Neural cell (in vitro differentiated cells): ENCODE measurements around the gene SLC7A14.

Source experiments
- EP300 ChIP-seq: fragments of 450-650 bp; conservative IDR thresholded peaks from 2 replicates; pipeline ENCODE4 v1.6.1; 2014; ENCODE audit warnings: antibody characterized with exemption, mild to moderate bottlenecking, moderate library complexity; ENCODE audit not compliant: poor library complexity, severe bottlenecking
- EZH2 ChIP-seq: fragments of 200-600, 300-800 bp; shearing (Covaris generic), sonication (generic); IDR thresholded peaks from 2 replicates; pipeline ENCODE4 v1.6.1; 2014; ENCODE audit warnings: antibody characterized with exemption, low read length, borderline replicate concordance, mild to moderate bottlenecking; ENCODE audit not compliant: insufficient read depth, poor library complexity, severe bottlenecking
- RAD21 ChIP-seq: fragments of 450-650 bp; conservative IDR thresholded peaks from 2 replicates; pipeline ENCODE4 v1.6.1; 2014; ENCODE audit warnings: antibody characterized with exemption, mild to moderate bottlenecking, moderate library complexity
- SMC3 ChIP-seq: fragments of 450-650 bp; conservative IDR thresholded peaks from 2 replicates; pipeline ENCODE4 v1.6.1; 2014; ENCODE audit warnings: antibody characterized with exemption, mild to moderate bottlenecking, moderate library complexity; ENCODE audit not compliant: poor library complexity
- TF ChIP-seq, protein P1 (sequence below): fragments of 450-650 bp; IDR thresholded peaks from 2 replicates; pipeline ENCODE4 v1.5.1; 2014; ENCODE audit warnings: antibody characterized with exemption, mild to moderate bottlenecking, moderate library complexity; ENCODE audit not compliant: poor library complexity, severe bottlenecking

GRCh38 chr3:170600005-170600624, 14.2 kb upstream of the SLC7A14 start:
- TF ChIP-seq, protein P1, sequence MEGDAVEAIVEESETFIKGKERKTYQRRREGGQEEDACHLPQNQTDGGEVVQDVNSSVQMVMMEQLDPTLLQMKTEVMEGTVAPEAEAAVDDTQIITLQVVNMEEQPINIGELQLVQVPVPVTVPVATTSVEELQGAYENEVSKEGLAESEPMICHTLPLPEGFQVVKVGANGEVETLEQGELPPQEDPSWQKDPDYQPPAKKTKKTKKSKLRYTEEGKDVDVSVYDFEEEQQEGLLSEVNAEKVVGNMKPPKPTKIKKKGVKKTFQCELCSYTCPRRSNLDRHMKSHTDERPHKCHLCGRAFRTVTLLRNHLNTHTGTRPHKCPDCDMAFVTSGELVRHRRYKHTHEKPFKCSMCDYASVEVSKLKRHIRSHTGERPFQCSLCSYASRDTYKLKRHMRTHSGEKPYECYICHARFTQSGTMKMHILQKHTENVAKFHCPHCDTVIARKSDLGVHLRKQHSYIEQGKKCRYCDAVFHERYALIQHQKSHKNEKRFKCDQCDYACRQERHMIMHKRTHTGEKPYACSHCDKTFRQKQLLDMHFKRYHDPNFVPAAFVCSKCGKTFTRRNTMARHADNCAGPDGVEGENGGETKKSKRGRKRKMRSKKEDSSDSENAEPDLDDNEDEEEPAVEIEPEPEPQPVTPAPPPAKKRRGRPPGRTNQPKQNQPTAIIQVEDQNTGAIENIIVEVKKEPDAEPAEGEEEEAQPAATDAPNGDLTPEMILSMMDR = no peak
- TF ChIP-seq EP300 = peak; percentile 83
- TF ChIP-seq SMC3 = no peak
- TF ChIP-seq EZH2 = no peak
- no peak for TF ChIP-seq RAD21
